ENCODE results near the gene EPHX1.

Gene EPHX1

DNA sequence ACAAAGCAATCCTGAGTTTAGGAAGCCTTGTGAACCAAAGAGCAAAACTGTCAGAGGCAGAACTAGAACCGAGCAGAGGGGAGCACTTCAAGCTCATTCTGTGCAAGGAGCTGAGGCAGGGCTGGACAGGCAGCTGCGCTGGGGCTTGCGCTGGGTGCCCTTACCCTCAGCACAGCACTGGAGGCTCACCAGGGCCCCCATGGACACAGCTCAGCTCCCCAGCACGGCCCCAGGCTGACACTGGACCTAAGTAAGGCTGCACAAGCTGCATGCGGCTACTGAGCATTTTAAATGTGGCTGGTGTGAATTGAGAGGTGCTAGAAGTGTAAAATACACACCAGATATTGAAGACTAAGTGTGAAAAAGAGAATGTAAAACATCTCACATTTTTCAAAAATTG is 50.2 kb downstream of the EPHX1 start:
- H3K36me3 ChIP-seq = peaks cover 55 to 99% (median 76%) of the 10 kb centered on the region in 3 donors
- no peaks in the 10 kb centered on the region for H3K27me3 ChIP-seq
- TF ChIP-seq, protein P1, sequence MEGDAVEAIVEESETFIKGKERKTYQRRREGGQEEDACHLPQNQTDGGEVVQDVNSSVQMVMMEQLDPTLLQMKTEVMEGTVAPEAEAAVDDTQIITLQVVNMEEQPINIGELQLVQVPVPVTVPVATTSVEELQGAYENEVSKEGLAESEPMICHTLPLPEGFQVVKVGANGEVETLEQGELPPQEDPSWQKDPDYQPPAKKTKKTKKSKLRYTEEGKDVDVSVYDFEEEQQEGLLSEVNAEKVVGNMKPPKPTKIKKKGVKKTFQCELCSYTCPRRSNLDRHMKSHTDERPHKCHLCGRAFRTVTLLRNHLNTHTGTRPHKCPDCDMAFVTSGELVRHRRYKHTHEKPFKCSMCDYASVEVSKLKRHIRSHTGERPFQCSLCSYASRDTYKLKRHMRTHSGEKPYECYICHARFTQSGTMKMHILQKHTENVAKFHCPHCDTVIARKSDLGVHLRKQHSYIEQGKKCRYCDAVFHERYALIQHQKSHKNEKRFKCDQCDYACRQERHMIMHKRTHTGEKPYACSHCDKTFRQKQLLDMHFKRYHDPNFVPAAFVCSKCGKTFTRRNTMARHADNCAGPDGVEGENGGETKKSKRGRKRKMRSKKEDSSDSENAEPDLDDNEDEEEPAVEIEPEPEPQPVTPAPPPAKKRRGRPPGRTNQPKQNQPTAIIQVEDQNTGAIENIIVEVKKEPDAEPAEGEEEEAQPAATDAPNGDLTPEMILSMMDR (IDR thresholded peaks at IDR 0.05) = no peak
- no peak for DNase-seq
- intact Hi-C loops (cut with DNase I; ENCODE audit: low total_unique reads) = no loop called here
- H3K4me3 ChIP-seq = no peak overlapping the region
- H3K27ac ChIP-seq = no peak overlapping the region
- H3K9me3 ChIP-seq = no peaks in the 10 kb centered on the region
- H3K4me1 ChIP-seq = peaks cover 0 to 17% (median 2%) of the 10 kb centered on the region in 4 donors

DNA sequence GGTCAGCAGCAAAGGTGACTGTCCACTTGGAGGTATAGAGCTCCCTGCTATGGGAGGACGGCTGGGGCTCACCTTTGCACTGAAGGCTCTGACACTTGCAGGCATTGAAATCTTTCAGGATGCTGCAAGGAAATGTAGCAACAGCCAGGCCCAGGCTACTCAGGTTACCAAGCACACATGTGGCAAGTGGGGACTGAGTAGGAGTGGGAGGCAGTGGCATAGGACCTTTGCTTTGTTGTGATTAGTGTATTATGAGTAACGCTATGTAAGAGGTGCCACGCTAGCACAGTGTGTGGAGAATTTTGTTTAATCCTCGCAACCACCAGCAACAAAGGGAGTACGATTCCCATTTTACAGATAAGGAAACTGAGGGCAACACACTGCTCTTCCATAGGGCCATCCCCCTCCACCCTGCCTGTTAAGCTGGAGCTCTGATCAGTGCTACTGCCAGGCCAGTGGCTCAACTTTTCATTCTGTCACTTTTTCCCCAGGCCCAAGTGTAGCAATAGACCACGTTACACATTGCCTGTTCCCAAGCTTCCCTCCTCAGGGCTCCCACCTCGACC is 51.0 kb downstream of the EPHX1 start:
- intact Hi-C loops (cut with DNase I; ENCODE audit: low total_unique reads) = no loop called here
- H3K27ac ChIP-seq = no peak overlapping the region
- TF ChIP-seq, protein P1 (IDR thresholded peaks at IDR 0.05) = no peak
- peaks cover 62 to 99% (median 76%) of the 10 kb centered on the region in 3 donors for H3K36me3 ChIP-seq
- H3K27me3 ChIP-seq = no peaks in the 10 kb centered on the region
- no peak overlapping the region for H3K4me3 ChIP-seq
- peaks cover 0 to 17% (median 2%) of the 10 kb centered on the region in 4 donors for H3K4me1 ChIP-seq
- DNase-seq = no peak
- no peaks in the 10 kb centered on the region for H3K9me3 ChIP-seq

DNA sequence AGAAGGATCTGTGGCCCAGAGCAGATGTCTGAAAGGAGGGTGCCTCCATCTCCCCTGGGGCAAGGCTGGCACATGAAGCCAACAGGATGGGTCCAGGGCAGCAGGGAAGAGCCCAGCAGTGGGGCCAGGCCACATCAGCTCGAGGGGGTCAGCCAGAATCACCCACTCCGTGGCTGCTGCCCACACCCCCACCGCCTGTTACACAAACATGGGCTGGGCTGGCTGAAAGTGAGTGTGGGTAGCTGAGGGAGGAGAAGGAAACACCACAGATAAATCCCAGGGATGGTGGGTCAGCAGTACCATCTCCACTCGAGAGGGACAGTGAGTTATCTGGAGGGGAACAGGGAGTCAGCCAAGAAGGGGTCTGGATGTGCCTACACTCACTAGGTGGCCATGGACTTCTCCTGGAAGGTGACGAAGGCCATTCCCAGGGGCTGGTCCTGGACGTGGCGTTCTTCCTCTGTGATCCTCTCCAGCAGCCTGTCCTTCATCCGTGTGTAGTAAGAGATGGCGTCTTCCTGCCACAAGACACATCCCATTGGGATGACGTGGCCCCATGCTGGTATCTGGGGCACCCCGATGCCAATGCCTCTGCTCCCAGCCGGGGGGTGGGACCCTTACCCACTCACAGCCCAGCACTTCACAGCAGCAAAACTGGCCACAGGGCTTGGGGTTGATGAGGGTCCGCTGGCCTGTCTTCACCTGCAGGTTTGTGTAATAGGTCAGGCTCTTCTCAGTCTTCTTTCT is 52.1 kb downstream of the EPHX1 start:
- no peaks in the 10 kb centered on the region for H3K27me3 ChIP-seq
- peak overlapping the region in 1 of 2 donors; percentile 64 for H3K27ac ChIP-seq
- no peaks in the 10 kb centered on the region for H3K9me3 ChIP-seq
- TF ChIP-seq, protein P1 (IDR thresholded peaks at IDR 0.05) = no peak
- peaks cover 0 to 17% (median 2%) of the 10 kb centered on the region in 4 donors for H3K4me1 ChIP-seq
- no peak for DNase-seq
- intact Hi-C loops (cut with DNase I; ENCODE audit: low total_unique reads) = no loop called here
- no peak overlapping the region for H3K4me3 ChIP-seq
- H3K36me3 ChIP-seq = peaks cover 64 to 99% (median 77%) of the 10 kb centered on the region in 3 donors

DNA sequence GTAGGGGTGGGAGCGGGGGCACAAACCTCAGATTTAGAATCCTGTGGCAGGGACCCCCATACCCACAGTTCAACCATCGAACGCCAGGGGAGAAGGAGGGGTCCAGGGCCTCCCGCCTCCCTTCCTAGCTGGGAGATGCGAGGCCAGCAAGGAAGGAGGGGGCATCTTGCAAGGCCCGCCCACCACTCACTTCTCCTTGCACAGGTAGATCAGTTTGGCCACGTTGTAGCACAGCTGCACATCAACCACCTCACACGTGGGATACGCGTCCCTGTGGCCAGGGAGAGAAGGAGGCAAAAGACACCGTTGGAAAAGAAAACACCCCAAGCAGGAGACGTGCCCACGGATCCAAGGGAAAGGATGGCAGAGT is 52.6 kb downstream of the EPHX1 start:
- intact Hi-C loops (cut with DNase I; ENCODE audit: low total_unique reads) = no loop called here
- H3K36me3 ChIP-seq = peaks cover 67 to 99% (median 80%) of the 10 kb centered on the region in 3 donors
- no peak for DNase-seq
- no peaks in the 10 kb centered on the region for H3K9me3 ChIP-seq
- TF ChIP-seq, protein P1 (IDR thresholded peaks at IDR 0.05) = no peak
- no peak overlapping the region for H3K4me3 ChIP-seq
- H3K27ac ChIP-seq = peak overlapping the region; percentile 45 to 64
- peaks cover 0 to 17% (median 2%) of the 10 kb centered on the region in 4 donors for H3K4me1 ChIP-seq
- no peaks in the 10 kb centered on the region for H3K27me3 ChIP-seq

DNA sequence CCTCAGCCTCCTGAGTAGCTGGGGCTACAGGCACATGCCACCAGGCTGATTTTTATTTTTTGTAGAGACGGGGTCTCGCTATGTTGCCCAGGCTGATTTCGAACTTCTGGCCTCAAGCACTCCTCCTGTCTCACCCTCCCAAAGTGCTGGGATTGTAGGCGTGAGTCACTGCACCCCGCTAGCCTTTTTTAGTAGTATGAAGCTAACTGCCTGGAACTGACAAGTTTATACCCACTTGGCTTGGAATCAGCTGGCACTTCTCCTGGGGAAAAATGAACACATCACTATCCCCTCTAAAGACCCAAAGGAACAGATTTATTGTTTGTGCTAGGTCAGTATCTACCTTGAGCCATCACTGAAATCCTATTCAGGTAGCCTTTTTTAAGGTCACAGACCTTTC is 53.2 kb downstream of the EPHX1 start:
- intact Hi-C loops (cut with DNase I; ENCODE audit: low total_unique reads) = no loop called here
- Histone ChIP-seq H3K4me1 (peaks cover 0 to 17% (median 2%) of the 10 kb centered on the region in 4 donors), H3K27ac (peak overlapping the region; percentile 45 to 64), H3K9me3 (no peaks in the 10 kb centered on the region), H3K27me3 (no peaks in the 10 kb centered on the region), H3K4me3 (no peak overlapping the region), H3K36me3 (peaks cover 73 to 100% (median 86%) of the 10 kb centered on the region in 3 donors)
- peak in 1 of 2 donors; percentile 71 for DNase-seq
- TF ChIP-seq, protein P1 (IDR thresholded peaks at IDR 0.05) = no peak
